NCI-H774 (cell line): Measurements from ENCODE around the gene OR1A1.
"Not testable (repeated sequence)": the region's sequence is repeated elsewhere in the genome, so short reads cannot be mapped to it uniquely, and the experiment has no call there.

ENCODE experiments used
- DNase-seq: peaks from one replicate; lab custom pipeline; 2025; lab: John Stamatoyannopoulos, UW

OR1A1 gene

GRCh38 chr17:3207367-3207766, at the start of gene OR1A1:
TSS of gene OR1A1 (plus strand) at chr17:3207667. CDS start at chr17:3215621, 7,954 bp downstream.
- DNase-seq = no peak

- no peak for DNase-seq
Measured at GRCh38 chr17:3167574-3167973, 39.9 kb upstream of the OR1A1 start.

- DNase-seq = no peak
Measured at GRCh38 chr17:3189961-3190360, 17.5 kb upstream of the OR1A1 start.

GRCh38 chr17:3197219-3197618, 10.2 kb upstream of the OR1A1 start, which contains the start of gene OR1A2:
TSS of gene OR1A2 (plus strand) at chr17:3197519. CDS start at chr17:3197519, 0 bp downstream.
- no peak for DNase-seq

- no peak for DNase-seq
Measured at GRCh38 chr17:3208484-3208883, 1.0 kb downstream of the OR1A1 start.

GRCh38 chr17:3213001-3213400, 5.5 kb downstream of the OR1A1 start:
- DNase-seq = no peak

GRCh38 chr17:3213587-3213986, 6.1 kb downstream of the OR1A1 start:
- no peak for DNase-seq

GRCh38 chr17:3219978-3220377, 12.5 kb downstream of the OR1A1 start:
- not testable (repeated sequence) for DNase-seq

- no peak for DNase-seq
Measured at GRCh38 chr17:3221850-3222249, 14.4 kb downstream of the OR1A1 start.

GRCh38 chr17:3222505-3222904, 15.0 kb downstream of the OR1A1 start:
- DNase-seq = no peak

- not testable (repeated sequence) for DNase-seq
Measured at GRCh38 chr17:3224721-3225352, 17.4 kb downstream of the OR1A1 start.

GRCh38 chr17:3232300-3232699, 24.8 kb downstream of the OR1A1 start:
- not testable (repeated sequence) for DNase-seq

GRCh38 chr17:3238685-3239084, 31.2 kb downstream of the OR1A1 start:
- not testable (repeated sequence) for DNase-seq

GRCh38 chr17:3241044-3241443, 33.6 kb downstream of the OR1A1 start:
- DNase-seq = not testable (repeated sequence)

GRCh38 chr17:3244841-3245240, 37.4 kb downstream of the OR1A1 start:
- not testable (repeated sequence) for DNase-seq

GRCh38 chr17:3249013-3249412, 41.5 kb downstream of the OR1A1 start:
- DNase-seq = not testable (repeated sequence)

- no peak for DNase-seq
Measured at GRCh38 chr17:3256575-3256974, 49.1 kb downstream of the OR1A1 start.

- no peak for DNase-seq
Measured at GRCh38 chr17:3260163-3260562, 52.7 kb downstream of the OR1A1 start.

- no peak for DNase-seq
Measured at GRCh38 chr17:3260600-3260999, 53.1 kb downstream of the OR1A1 start.
